ENCODE results near the gene RAB3C. TPM values are rescaled to one million over a fixed set of nuclear protein-coding genes. Genes with fewer than 3 reads are reported as not detected.

Gene RAB3C
- total RNA-seq, 6 experiments from 2014 or later, result not detected

- H3K4me1 Mint-ChIP-seq (ENCODE audit: low read depth), result no peaks in the 10 kb centered on the region
- peaks cover 20% of the 10 kb centered on the region for H3K9me3 Mint-ChIP-seq
These were observed 153.3 kb downstream of the RAB3C start for GRCh38 chr5:58736214-58736613.

GRCh38 chr5:58737671-58738070 lies 154.8 kb downstream of the RAB3C start:
- H3K9me3 Mint-ChIP-seq, result peaks cover 21% of the 10 kb centered on the region
- no peaks in the 10 kb centered on the region for H3K4me1 Mint-ChIP-seq (ENCODE audit: low read depth)
- no peak overlapping the region for H3K27ac Mint-ChIP-seq
- no peaks in the 10 kb centered on the region for H3K36me3 Mint-ChIP-seq (ENCODE audit: low read depth)
- H3K4me3 Mint-ChIP-seq, result no peak overlapping the region
- H3K27me3 Mint-ChIP-seq (ENCODE audit: insufficient read depth), result no peaks in the 10 kb centered on the region
- no peak for TF ChIP-seq CTCF (IDR thresholded peaks at IDR 0.05)
- no peak for DNase-seq

More at GRCh38 chr5:58736214-58736613, 153.3 kb downstream of the RAB3C start:
- H3K27me3 Mint-ChIP-seq (ENCODE audit: insufficient read depth), result no peaks in the 10 kb centered on the region
- H3K27ac Mint-ChIP-seq, result no peak overlapping the region
- no peak for TF ChIP-seq CTCF (IDR thresholded peaks at IDR 0.05)
- H3K4me3 Mint-ChIP-seq, result no peak overlapping the region
- H3K36me3 Mint-ChIP-seq (ENCODE audit: low read depth), result no peaks in the 10 kb centered on the region
- DNase-seq, result no peak

- H3K4me1 Mint-ChIP-seq (ENCODE audit: low read depth), result no peaks in the 10 kb centered on the region
- no peak for DNase-seq
- no peak overlapping the region for H3K27ac Mint-ChIP-seq
- H3K27me3 Mint-ChIP-seq (ENCODE audit: insufficient read depth), result no peaks in the 10 kb centered on the region
- peaks cover 21% of the 10 kb centered on the region for H3K9me3 Mint-ChIP-seq
- no peak overlapping the region for H3K4me3 Mint-ChIP-seq
- TF ChIP-seq CTCF (IDR thresholded peaks at IDR 0.05), result no peak
- H3K36me3 Mint-ChIP-seq (ENCODE audit: low read depth), result no peaks in the 10 kb centered on the region
These were observed 155.5 kb downstream of the RAB3C start for GRCh38 chr5:58738336-58738735.

GRCh38 chr5:58739051-58739450 lies 156.2 kb downstream of the RAB3C start:
- H3K9me3 Mint-ChIP-seq, result peaks cover 21% of the 10 kb centered on the region
- no peaks in the 10 kb centered on the region for H3K4me1 Mint-ChIP-seq (ENCODE audit: low read depth)
- no peak overlapping the region for H3K4me3 Mint-ChIP-seq
- no peaks in the 10 kb centered on the region for H3K27me3 Mint-ChIP-seq (ENCODE audit: insufficient read depth)
- no peak for DNase-seq
- no peaks in the 10 kb centered on the region for H3K36me3 Mint-ChIP-seq (ENCODE audit: low read depth)
- no peak for TF ChIP-seq CTCF (IDR thresholded peaks at IDR 0.05)
- no peak overlapping the region for H3K27ac Mint-ChIP-seq

GRCh38 chr5:58740956-58741355 lies 158.1 kb downstream of the RAB3C start:
- TF ChIP-seq CTCF (IDR thresholded peaks at IDR 0.05), result no peak
- no peak overlapping the region for H3K27ac Mint-ChIP-seq
- H3K36me3 Mint-ChIP-seq (ENCODE audit: low read depth), result no peaks in the 10 kb centered on the region
- DNase-seq, result no peak
- H3K4me3 Mint-ChIP-seq, result no peak overlapping the region
- peaks cover 20% of the 10 kb centered on the region for H3K9me3 Mint-ChIP-seq
- H3K4me1 Mint-ChIP-seq (ENCODE audit: low read depth), result no peaks in the 10 kb centered on the region
- H3K27me3 Mint-ChIP-seq (ENCODE audit: insufficient read depth), result no peaks in the 10 kb centered on the region

GRCh38 chr5:58745350-58745749 lies 162.5 kb downstream of the RAB3C start:
- no peak overlapping the region for H3K4me3 Mint-ChIP-seq
- H3K9me3 Mint-ChIP-seq, result peaks cover 8% of the 10 kb centered on the region
- no peaks in the 10 kb centered on the region for H3K27me3 Mint-ChIP-seq (ENCODE audit: insufficient read depth)
- no peak overlapping the region for H3K27ac Mint-ChIP-seq
- TF ChIP-seq CTCF (IDR thresholded peaks at IDR 0.05), result no peak
- no peaks in the 10 kb centered on the region for H3K4me1 Mint-ChIP-seq (ENCODE audit: low read depth)
- no peak for DNase-seq
- no peaks in the 10 kb centered on the region for H3K36me3 Mint-ChIP-seq (ENCODE audit: low read depth)

Data from HFFc6 (cell line).